HFF-Myc (cell line): ENCODE data around the gene MYO9A.
"Not testable (repeated sequence)": the region's sequence is repeated elsewhere in the genome, so short reads cannot be mapped to it uniquely, and the experiment has no call there.

Experiments used
- DNase-seq: peaks from one replicate; pipeline ENCODE4 v3.0.0-alpha.2; 2011; ENCODE audit warnings: low read depth; ENCODE audit errors: extremely low read depth
- H3K4me3 ChIP-seq: replicated peaks from 2 replicates; pipeline ENCODE4 v1.5.1; 2011; ENCODE audit warnings: low read depth, mild to moderate bottlenecking, control low read depth, low read length
- CTCF ChIP-seq: IDR thresholded peaks from 2 replicates; pipeline ENCODE4 v1.5.1; 2012; ENCODE audit warnings: mild to moderate bottlenecking, low read depth, low read length, control low read depth; ENCODE audit errors: missing control alignments

The MYO9A gene

GRCh38 chr15:72011302-72011942 is 106.5 kb downstream of the MYO9A start:
- no peak for TF ChIP-seq CTCF
- DNase-seq, result no peak
- no peak overlapping the region for H3K4me3 ChIP-seq

- no peak for DNase-seq
These were observed 108.7 kb downstream of the MYO9A start for GRCh38 chr15:72009222-72009621.

GRCh38 chr15:72006382-72006781 is 111.6 kb downstream of the MYO9A start:
- no peak for TF ChIP-seq CTCF
- no peak overlapping the region for H3K4me3 ChIP-seq
- no peak for DNase-seq

More at GRCh38 chr15:72009222-72009621, 108.7 kb downstream of the MYO9A start:
- TF ChIP-seq CTCF, result no peak
- no peak overlapping the region for H3K4me3 ChIP-seq

GRCh38 chr15:72005483-72005882 is 112.5 kb downstream of the MYO9A start:
- no peak for TF ChIP-seq CTCF
- no peak for DNase-seq
- no peak overlapping the region for H3K4me3 ChIP-seq

GRCh38 chr15:71999807-72000206 is 118.1 kb downstream of the MYO9A start:
- no peak for DNase-seq
- TF ChIP-seq CTCF, result no peak
- no peak overlapping the region for H3K4me3 ChIP-seq

- H3K4me3 ChIP-seq, DNase-seq: not testable (repeated sequence)
These were observed 119.2 kb downstream of the MYO9A start for GRCh38 chr15:71998717-71999116.

GRCh38 chr15:71997691-71998090 is 120.3 kb downstream of the MYO9A start:
- no peak for DNase-seq
- no peak overlapping the region for H3K4me3 ChIP-seq
- no peak for TF ChIP-seq CTCF
